H9 (cell line): ENCODE measurements around the gene PUM1. TPM values are rescaled to one million over a fixed set of nuclear protein-coding genes. Genes with fewer than 3 reads are reported as not detected.

ENCODE experiments used
- DNase-seq: peaks from one replicate; pipeline ENCODE4 v3.0.0-alpha.2; 2017
- H2AFZ ChIP-seq: one replicate; pipeline ENCODE4 v1.6.1; 2013; ENCODE audit warnings: mild to moderate bottlenecking, low read length, control low read depth, moderate library complexity
- H2AK5ac ChIP-seq: 2 replicates; pipeline ENCODE4 v1.6.1; 2013; ENCODE audit warnings: low read length, control low read depth, mixed read lengths; ENCODE audit not compliant: insufficient read length
- H2BK120ac ChIP-seq: one replicate; pipeline ENCODE4 v1.6.1; 2013; ENCODE audit warnings: low read depth, mild to moderate bottlenecking, low read length, control low read depth, inconsistent platforms; ENCODE audit not compliant: poor library complexity, severe bottlenecking
- H2BK12ac ChIP-seq: 2 replicates; pipeline ENCODE4 v1.6.1; 2013; ENCODE audit warnings: low read length, control low read depth, mixed read lengths, low read depth; ENCODE audit not compliant: insufficient read length
- H2BK15ac ChIP-seq: 2 replicates; pipeline ENCODE4 v1.6.1; 2013; ENCODE audit warnings: low read depth, low read length, control low read depth
- H2BK20ac ChIP-seq: one replicate; pipeline ENCODE4 v1.6.1; 2013; ENCODE audit warnings: low read depth, mild to moderate bottlenecking, low read length, control low read depth, inconsistent platforms; ENCODE audit not compliant: poor library complexity, severe bottlenecking
- H2BK5ac ChIP-seq: 2 replicates; pipeline ENCODE4 v1.6.1; 2013; ENCODE audit warnings: low read length, control low read depth, mixed read lengths; ENCODE audit not compliant: insufficient read length
- H3K14ac ChIP-seq: 2 replicates; pipeline ENCODE4 v1.6.1; 2013; ENCODE audit warnings: low read length, control low read depth; ENCODE audit not compliant: insufficient read depth
- H3K18ac ChIP-seq: 2 replicates; pipeline ENCODE4 v1.6.1; 2013; ENCODE audit warnings: low read depth, mild to moderate bottlenecking, mixed read lengths, low read length, control low read depth; ENCODE audit not compliant: insufficient read length
- H3K23ac ChIP-seq: 2 replicates; pipeline ENCODE4 v1.6.1; 2013; ENCODE audit warnings: low read length, control low read depth, mixed read lengths, low read depth; ENCODE audit not compliant: insufficient read length
- H3K23me2 ChIP-seq: 2 replicates; pipeline ENCODE4 v1.6.1; 2013; ENCODE audit warnings: low read depth, mild to moderate bottlenecking, mixed read lengths, low read length, control low read depth; ENCODE audit not compliant: insufficient read length, poor library complexity, severe bottlenecking
- H3K27ac ChIP-seq: 2 replicates; pipeline ENCODE4 v1.5.1; 2013; ENCODE audit warnings: low read length, control low read depth, mixed read lengths, low read depth; ENCODE audit not compliant: insufficient read length
- H3K27me3 ChIP-seq: 2 replicates; pipeline ENCODE4 v1.6.1; 2013; ENCODE audit warnings: low read length, control low read depth, inconsistent platforms; ENCODE audit not compliant: insufficient read depth
- H3K4ac ChIP-seq: 2 replicates; pipeline ENCODE4 v1.6.1; 2013; ENCODE audit warnings: low read depth, mild to moderate bottlenecking, control low read depth, inconsistent platforms, low read length, moderate library complexity
- H3K4me1 ChIP-seq: 2 replicates; pipeline ENCODE4 v1.6.1; 2013; ENCODE audit warnings: low read length, control low read depth, inconsistent platforms; ENCODE audit not compliant: insufficient read depth
- H3K4me2 ChIP-seq: 2 replicates; pipeline ENCODE4 v1.6.1; 2013; ENCODE audit warnings: low read length, control low read depth, mixed read lengths; ENCODE audit not compliant: insufficient read length, insufficient read depth
- H3K56ac ChIP-seq: 2 replicates; pipeline ENCODE4 v1.6.1; 2013; ENCODE audit warnings: low read depth, mild to moderate bottlenecking, mixed read lengths, low read length, control low read depth; ENCODE audit not compliant: insufficient read length
- H3K79me1 ChIP-seq: 2 replicates; pipeline ENCODE4 v1.6.1; 2013; ENCODE audit warnings: low read depth, mild to moderate bottlenecking, moderate library complexity, low read length, control low read depth, inconsistent platforms; ENCODE audit not compliant: insufficient read depth, poor library complexity, severe bottlenecking
- H3K79me2 ChIP-seq: 2 replicates; pipeline ENCODE4 v1.6.1; 2013; ENCODE audit warnings: low read length, control low read depth, inconsistent platforms; ENCODE audit not compliant: insufficient read depth
- H3K9ac ChIP-seq: 2 replicates; pipeline ENCODE4 v1.6.1; 2013; ENCODE audit warnings: low read length, control low read depth, mixed read lengths; ENCODE audit not compliant: insufficient read length; ENCODE audit errors: extremely low read depth
- H3K9me3 ChIP-seq: one replicate; pipeline ENCODE4 v1.6.1; 2013; ENCODE audit warnings: low read depth, low read length, inconsistent platforms; ENCODE audit not compliant: control insufficient read depth
- H3T11ph ChIP-seq: one replicate; pipeline ENCODE4 v1.6.1; 2013; ENCODE audit warnings: mild to moderate bottlenecking, low read length, control low read depth, inconsistent platforms
- H4K20me1 ChIP-seq: one replicate; pipeline ENCODE4 v1.6.1; 2013; ENCODE audit not compliant: control insufficient read depth, insufficient read length, insufficient read depth
- H4K5ac ChIP-seq: 2 replicates; pipeline ENCODE4 v1.6.1; 2013; ENCODE audit warnings: low read depth, mild to moderate bottlenecking, mixed read lengths, low read length, control low read depth; ENCODE audit not compliant: insufficient read length
- H4K8ac ChIP-seq: replicated peaks from 2 replicates; pipeline ENCODE4 v1.6.1; 2013; ENCODE audit warnings: low read length, control low read depth, mixed read lengths, low read depth; ENCODE audit not compliant: insufficient read length
- H4K91ac ChIP-seq: 2 replicates; pipeline ENCODE4 v1.6.1; 2013; ENCODE audit warnings: low read depth, mild to moderate bottlenecking, moderate library complexity, mixed read lengths, low read length, control low read depth; ENCODE audit not compliant: insufficient read length
- H3K27ac Mint-ChIP-seq, 3 experiments: 2 replicates in 2 of 3; 3 replicates in 1 of 3; pipeline ENCODE4 v1.8.0; 2020 to 2021; ENCODE audit warnings: mixed read lengths in 3 of 3, mild to moderate bottlenecking in 1 of 3, moderate library complexity in 1 of 3
- H3K27me3 Mint-ChIP-seq: 2 replicates; pipeline ENCODE4 v1.8.0; 2021; ENCODE audit warnings: low read depth, mild to moderate bottlenecking, moderate library complexity, mixed read lengths
- H3K36me3 Mint-ChIP-seq, 3 experiments: 2 replicates in 2 of 3; 3 replicates in 1 of 3; pipeline ENCODE4 v1.8.0; 2020 to 2021; ENCODE audit warnings: low read depth in 3 of 3, mixed read lengths in 3 of 3; ENCODE audit not compliant: insufficient read depth in 1 of 3
- H3K4me1 Mint-ChIP-seq, 2 experiments: 2 replicates each; pipeline ENCODE4 v1.8.0; 2020; ENCODE audit warnings: mixed read lengths in 2 of 2
- H3K4me3 Mint-ChIP-seq, 2 experiments: 2 replicates in 1 of 2; 3 replicates in 1 of 2; pipeline ENCODE4 v1.8.0; 2020 to 2021; ENCODE audit warnings: mild to moderate bottlenecking in 2 of 2, mixed read lengths in 2 of 2, moderate library complexity in 1 of 2
- H3K9me3 Mint-ChIP-seq, 2 experiments: 2 replicates in 1 of 2; 3 replicates in 1 of 2; pipeline ENCODE4 v1.8.0; 2020; ENCODE audit warnings: mild to moderate bottlenecking in 2 of 2, mixed read lengths in 2 of 2, moderate library complexity in 1 of 2
- WGBS: extraction: QIAGEN DNeasy Blood & Tissue Kit; methylation state at CpG from one replicate; pipeline ENCODE4 v1.1.7; 2013; ENCODE audit warnings: missing lambda C conversion rate, low lambda C conversion rate, mixed read lengths; ENCODE audit not compliant: insufficient read length; ENCODE audit errors: extremely low coverage; 5-methylcytosine and 5-hydroxymethylcytosine counted together
- total RNA-seq: library from RNA; stranded (reverse); gene quantifications from 2 replicates; pipeline ENCODE4 v1.2.1, GENCODE V29; 2021
- TF ChIP-seq, protein P1 (sequence below): fragments of 200-600 bp; sonication (generic); conservative IDR thresholded peaks from 3 replicates; pipeline ENCODE4 v1.8.0; 2021; ENCODE audit warnings: antibody characterized with exemption, mild to moderate bottlenecking

The PUM1 gene
- total RNA-seq, 1 experiment from 2014 or later, result 164 TPM

GRCh38 chr1:30986755-30987154 is 78.8 kb downstream of the PUM1 start:
- H3K14ac ChIP-seq, result no peak overlapping the region
- Mint-ChIP-seq H3K36me3 (peaks cover 16 to 49% (median 31%) of the 10 kb centered on the region in 3 experiments; a peak in 6 of 7 replicates), H3K4me3 (no peak overlapping the region), H3K9me3 (no peaks in the 10 kb centered on the region), H3K4me1 (peaks cover 45 to 47% of the 10 kb centered on the region in 2 experiments), H3K27ac (peak overlapping the region in 1 of 3 experiments; percentile 34; a peak in 2 of 7 replicates), H3K27me3 (no peaks in the 10 kb centered on the region)
- no peak overlapping the region for H2AK5ac ChIP-seq
- H3K56ac ChIP-seq, result no peak overlapping the region
- H2BK20ac ChIP-seq, result no peak overlapping the region
- H2AFZ ChIP-seq, result no peak overlapping the region
- no peaks in the 10 kb centered on the region for H3K9me3 ChIP-seq
- no CpG with 5 or more reads among the region's 3 CpGs for WGBS
- no peak overlapping the region for H3K27ac ChIP-seq
- H3K9ac ChIP-seq, result no peak overlapping the region
- H4K20me1 ChIP-seq, result no peaks in the 10 kb centered on the region
- no peak overlapping the region for H2BK15ac ChIP-seq
- no peaks in the 10 kb centered on the region for H3K4me1 ChIP-seq
- no peak overlapping the region for H4K8ac ChIP-seq
- no peak overlapping the region for H2BK120ac ChIP-seq
- H2BK12ac ChIP-seq, result no peak overlapping the region
- TF ChIP-seq, protein P1, sequence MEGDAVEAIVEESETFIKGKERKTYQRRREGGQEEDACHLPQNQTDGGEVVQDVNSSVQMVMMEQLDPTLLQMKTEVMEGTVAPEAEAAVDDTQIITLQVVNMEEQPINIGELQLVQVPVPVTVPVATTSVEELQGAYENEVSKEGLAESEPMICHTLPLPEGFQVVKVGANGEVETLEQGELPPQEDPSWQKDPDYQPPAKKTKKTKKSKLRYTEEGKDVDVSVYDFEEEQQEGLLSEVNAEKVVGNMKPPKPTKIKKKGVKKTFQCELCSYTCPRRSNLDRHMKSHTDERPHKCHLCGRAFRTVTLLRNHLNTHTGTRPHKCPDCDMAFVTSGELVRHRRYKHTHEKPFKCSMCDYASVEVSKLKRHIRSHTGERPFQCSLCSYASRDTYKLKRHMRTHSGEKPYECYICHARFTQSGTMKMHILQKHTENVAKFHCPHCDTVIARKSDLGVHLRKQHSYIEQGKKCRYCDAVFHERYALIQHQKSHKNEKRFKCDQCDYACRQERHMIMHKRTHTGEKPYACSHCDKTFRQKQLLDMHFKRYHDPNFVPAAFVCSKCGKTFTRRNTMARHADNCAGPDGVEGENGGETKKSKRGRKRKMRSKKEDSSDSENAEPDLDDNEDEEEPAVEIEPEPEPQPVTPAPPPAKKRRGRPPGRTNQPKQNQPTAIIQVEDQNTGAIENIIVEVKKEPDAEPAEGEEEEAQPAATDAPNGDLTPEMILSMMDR, result no peak
- H4K5ac ChIP-seq, result no peak overlapping the region
- no peaks in the 10 kb centered on the region for H3K23me2 ChIP-seq
- H3T11ph ChIP-seq, result no peak overlapping the region
- H3K79me1 ChIP-seq, result peaks cover 4% of the 10 kb centered on the region
- H2BK5ac ChIP-seq, result no peak overlapping the region
- no peaks in the 10 kb centered on the region for H3K27me3 ChIP-seq
- peaks cover 12% of the 10 kb centered on the region for H3K79me2 ChIP-seq
- no peak for DNase-seq
- no peak overlapping the region for H3K23ac ChIP-seq
- H3K18ac ChIP-seq, result no peak overlapping the region
- H3K4ac ChIP-seq, result no peak overlapping the region
- H3K4me2 ChIP-seq, result no peak overlapping the region
- H4K91ac ChIP-seq, result no peak overlapping the region
